Suprapubic skin (tissue), 4 donors: ENCODE results near the gene KIRREL3.
"Not testable (repeated sequence)": the region's sequence is repeated elsewhere in the genome, so short reads cannot be mapped to it uniquely, and the experiment has no call there.

Experiments
- CTCF ChIP-seq, 2 donors: fragments of 200-600 bp in 1 of 2; fragments of 450-650 bp in 1 of 2; sonication (generic) in 1 of 2; IDR thresholded peaks; one replicate each; pipeline ENCODE4 v1.5.1; 2016 to 2019; ENCODE audit warnings: antibody characterized with exemption in 2 of 2, mild to moderate bottlenecking in 1 of 2, moderate library complexity in 1 of 2
- POLR2A ChIP-seq, 2 donors: fragments of 450-650 bp; IDR thresholded peaks; one replicate each; pipeline ENCODE4 v1.6.1; 2017; ENCODE audit warnings: antibody characterized with exemption in 2 of 2, mild to moderate bottlenecking in 2 of 2, moderate library complexity in 2 of 2
- POLR2AphosphoS5 ChIP-seq, 3 donors: sonication (generic); formaldehyde crosslinking; IDR thresholded peaks; one replicate each; pipeline ENCODE4 v1.6.1; 2017; ENCODE audit warnings: antibody characterized with exemption in 3 of 3

GRCh38 chr11:126395784-126396183 lies 604.8 kb downstream of the KIRREL3 start:
- not testable (repeated sequence) for TF ChIP-seq CTCF, POLR2A, POLR2AphosphoS5 (IDR thresholded peaks at IDR 0.05)
